NCI-H128 (cell line): Measurements from ENCODE around the gene OR2T8.
"Not testable (repeated sequence)": the region's sequence is repeated elsewhere in the genome, so short reads cannot be mapped to it uniquely, and the experiment has no call there.

Experiments
- DNase-seq: peaks from one replicate; lab custom pipeline; 2025; ENCODE audit not compliant: unreplicated experiment; lab: John Stamatoyannopoulos, UW

The OR2T8 gene, protein sequence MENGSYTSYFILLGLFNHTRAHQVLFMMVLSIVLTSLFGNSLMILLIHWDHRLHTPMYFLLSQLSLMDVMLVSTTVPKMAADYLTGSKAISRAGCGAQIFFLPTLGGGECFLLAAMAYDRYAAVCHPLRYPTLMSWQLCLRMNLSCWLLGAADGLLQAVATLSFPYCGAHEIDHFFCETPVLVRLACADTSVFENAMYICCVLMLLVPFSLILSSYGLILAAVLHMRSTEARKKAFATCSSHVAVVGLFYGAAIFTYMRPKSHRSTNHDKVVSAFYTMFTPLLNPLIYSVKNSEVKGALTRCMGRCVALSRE

DNA sequence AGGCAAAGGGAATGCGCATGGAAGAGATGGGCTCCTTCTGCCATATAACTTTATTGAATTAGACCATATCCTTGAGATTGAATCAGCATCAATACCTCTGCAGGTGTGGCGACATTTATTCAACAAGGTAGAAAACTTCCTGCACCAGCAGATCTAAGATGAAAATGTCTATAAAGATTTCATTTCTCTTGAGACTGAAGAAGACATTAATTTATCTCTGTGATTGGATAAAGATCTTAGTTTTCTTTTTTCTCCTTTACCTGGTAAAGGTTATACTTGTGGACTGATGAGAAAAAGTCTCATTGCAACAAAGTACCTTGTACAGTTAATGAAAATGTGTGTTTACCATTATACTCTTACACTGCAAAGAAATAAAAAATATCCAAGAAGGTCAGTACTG, at the start of gene OR2T8:
Gene OR2T8 (plus strand): TSS at position 301 of the 400 bp plus-strand sequence. CDS start 766 bp downstream, outside the sequence.
- no peak for DNase-seq

DNA sequence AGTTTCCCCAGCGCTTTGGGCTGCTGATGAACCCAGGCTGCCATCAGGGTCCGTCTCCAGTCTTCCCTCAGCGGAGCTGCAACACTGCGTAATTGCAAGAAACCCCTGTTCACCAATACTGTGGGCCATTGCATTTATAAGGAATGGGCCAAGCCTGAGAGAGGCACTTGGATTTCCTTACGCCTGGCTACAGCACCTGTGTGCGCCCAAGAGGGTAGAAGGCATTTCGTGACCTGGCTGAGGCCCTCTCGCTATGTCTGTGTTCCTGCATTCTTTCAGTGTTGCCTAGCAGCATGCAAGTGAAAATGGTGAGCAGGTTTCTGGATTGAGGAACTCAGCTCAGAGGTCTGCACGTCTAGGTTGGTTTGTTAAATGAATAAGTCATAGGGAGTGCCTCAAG, 36.7 kb upstream of the OR2T8 start:
- no peak for DNase-seq

DNA sequence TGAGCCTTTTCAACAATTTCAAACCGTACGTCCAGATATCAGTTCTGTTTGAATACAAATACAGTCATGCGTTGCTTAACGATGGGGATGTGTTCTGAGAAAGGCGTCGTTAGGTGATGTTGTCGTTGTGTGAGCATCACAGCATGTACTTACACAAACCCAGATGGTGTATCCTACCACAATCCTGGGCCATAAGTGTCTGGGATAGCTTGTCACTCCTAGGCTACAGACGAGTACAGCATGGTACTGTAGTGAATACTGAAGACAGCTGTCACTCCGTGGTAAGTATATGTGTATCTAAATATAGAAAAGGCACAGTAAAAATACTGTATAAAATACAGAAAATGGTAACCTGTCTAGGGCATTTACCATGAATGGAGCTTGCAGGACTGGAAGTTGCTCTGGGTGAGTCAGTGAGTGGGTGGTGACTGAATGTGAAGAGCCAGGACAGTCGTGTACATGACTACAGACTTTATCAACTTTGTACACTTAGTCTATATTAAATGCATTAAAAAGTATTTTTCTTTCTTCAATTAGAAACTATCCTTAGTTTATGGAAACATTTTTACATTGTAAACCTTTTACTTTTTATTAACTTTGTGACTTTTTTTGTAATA, 35.1 kb upstream of the OR2T8 start:
- no peak for DNase-seq

DNA sequence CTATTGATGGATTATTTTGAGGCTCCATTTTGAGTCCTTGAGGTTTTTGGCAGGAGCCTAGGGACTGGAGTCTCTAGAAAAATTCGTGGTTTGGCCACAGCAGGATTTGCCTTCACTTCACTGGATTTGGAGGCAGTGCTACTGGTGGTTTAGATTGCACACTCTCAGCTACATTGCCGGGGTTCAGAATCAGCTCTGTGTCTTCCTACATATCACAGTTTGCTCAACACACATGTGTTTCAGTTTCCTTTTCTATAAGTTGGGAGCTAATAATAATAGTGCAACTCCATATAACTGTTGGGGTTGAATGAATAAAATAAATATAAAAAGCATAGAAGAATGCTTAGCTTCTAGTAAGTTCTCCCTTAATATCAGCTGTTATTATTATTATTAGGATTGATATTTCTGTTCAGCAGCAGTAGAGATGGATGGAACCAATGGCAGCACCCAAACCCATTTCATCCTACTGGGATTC, 24.9 kb upstream of the OR2T8 start, which contains the start of gene OR2W3:
Gene OR2W3 (plus strand): TSS at position 425 of the 475 bp plus-strand sequence. CDS start 0 bp downstream, at position 425.
- DNase-seq, result no peak

DNA sequence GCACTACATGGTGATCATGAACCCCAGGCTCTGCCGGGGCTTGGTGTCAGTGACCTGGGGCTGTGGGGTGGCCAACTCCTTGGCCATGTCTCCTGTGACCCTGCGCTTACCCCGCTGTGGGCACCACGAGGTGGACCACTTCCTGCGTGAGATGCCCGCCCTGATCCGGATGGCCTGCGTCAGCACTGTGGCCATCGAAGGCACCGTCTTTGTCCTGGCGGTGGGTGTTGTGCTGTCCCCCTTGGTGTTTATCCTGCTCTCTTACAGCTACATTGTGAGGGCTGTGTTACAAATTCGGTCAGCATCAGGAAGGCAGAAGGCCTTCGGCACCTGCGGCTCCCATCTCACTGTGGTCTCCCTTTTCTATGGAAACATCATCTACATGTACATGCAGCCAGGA, 24.1 kb upstream of the OR2T8 start:
- no peak for DNase-seq

DNA sequence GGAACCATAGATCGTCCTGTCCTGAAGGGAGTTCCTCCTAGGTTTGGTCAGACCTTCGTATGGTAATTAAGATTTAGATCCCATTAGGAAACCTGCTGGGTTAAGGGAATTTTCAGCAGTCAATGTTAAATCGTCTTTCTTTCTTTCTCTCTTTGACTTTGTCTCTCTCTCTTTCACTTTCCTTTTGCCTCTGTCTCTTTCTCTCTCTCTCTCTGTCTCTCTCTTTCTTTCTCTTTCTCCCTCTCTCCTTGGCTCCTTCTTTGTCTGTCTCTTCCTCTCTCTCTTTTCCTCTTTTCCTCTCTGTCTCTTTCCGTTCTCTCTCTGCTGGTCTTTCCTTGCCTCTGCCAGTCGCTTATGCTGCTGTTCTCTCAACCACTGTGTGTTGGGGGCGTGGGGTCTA, 15.9 kb upstream of the OR2T8 start:
- no peak for DNase-seq

DNA sequence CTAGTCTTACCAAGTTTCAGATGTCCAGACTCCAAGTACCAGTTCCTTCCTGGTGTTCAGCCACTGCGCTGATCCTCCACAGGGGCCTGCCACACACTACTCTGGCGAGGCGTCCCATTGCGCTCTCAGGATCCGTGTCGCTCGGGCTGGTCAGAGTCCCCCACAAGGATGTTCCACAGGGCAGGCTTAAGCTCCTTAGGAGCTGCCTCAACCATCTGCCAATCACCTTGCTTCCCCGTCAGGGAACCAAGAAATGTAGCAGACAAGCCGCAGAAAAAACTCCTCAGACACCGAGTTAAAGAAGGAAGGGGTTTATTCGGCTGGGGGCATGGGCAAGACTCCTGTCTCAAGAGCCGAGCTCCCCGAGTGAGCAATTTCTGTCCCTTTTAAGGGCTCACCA, 14.9 kb upstream of the OR2T8 start:
- no peak for DNase-seq

DNA sequence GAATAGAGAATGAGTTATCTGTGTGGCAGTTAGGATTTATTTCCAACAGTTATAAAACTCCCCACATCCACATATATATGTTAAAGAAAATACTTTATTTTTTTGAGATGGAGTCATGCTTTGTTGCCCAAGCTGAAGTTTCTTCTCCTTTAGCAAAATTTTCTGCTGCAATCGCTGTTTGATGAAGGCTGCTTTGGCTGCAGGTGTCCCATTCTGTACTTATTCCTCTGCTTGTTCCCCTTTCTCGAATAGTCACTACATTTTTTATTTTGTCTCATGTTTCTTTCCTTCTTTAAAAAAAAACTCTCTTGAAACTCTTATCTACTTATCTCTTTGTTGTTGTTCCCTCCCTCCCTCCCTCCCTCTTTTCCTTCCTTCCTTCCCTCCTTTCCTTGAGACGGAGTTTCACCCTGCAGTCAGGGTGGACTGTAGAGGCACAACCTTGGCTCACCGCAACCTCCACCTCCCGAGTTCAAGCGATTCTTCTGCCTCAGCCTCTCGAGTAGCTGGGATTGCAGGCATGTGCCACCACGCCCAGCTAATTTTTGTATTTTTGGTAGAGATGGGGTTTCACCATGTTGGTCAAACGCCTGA, 14.0 kb upstream of the OR2T8 start:
- no peak for DNase-seq

DNA sequence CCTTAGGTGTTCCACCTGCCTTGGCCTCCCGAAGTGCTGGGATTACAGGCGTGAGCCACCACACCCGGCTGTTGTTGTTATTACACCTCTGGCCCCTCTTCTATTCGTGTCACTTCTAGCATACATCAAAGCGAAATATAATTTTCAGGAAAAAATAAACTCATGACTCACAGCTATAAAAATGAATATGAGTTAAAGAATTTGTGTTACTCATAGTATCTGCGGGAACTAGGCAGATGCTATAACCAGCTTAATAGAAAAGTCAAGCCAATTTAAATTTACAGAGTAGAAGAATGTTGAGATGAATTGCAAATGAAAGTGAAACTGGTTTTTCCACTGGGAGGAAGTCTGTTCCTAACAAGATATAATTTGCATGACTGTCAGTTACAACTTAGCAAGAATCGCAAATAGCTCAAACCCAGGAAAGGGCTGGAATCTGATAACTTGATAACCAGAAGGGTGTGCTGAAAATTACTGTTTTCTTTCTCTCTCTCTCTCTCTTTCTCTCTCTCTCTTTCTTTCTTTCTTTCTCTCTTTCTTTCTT, 13.5 kb upstream of the OR2T8 start:
- DNase-seq, result no peak

DNA sequence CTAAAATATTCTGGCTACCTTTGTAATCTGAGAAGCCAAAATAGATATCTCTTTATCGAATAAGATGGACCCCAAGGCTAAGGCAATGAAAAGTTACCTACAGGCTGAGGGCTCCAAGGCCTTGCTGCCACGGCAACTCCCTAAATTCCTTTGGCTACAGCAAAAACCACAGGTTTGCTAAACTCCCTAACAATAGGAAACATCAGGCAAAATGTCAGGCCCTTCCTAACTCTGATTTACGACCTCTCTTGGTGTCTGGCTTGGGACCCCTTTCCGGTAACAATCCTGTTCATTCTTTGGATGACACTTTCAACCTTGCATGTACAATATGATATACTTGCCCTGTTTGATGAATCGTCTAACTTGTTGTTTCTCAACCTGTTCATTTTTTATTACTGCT, 11.3 kb upstream of the OR2T8 start:
- DNase-seq, result no peak

DNA sequence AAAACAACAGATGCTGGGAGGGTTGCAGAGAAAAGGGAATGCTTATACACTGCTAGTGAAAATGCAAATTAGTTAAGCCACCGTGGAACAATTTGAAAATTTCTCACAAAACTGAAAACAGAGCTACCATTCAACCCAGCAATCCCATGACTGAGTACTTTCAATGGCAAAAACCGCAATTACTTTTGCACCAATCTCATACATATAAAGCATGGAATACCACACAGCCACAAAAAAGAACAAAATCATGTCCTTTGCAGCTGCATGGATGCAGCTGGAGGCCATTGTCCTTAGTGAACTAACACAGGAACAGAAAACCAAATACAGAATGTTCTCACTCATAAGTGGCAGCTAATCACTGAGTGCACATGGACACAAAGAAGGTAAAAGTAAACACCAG, 6.3 kb upstream of the OR2T8 start:
- no peak for DNase-seq

DNA sequence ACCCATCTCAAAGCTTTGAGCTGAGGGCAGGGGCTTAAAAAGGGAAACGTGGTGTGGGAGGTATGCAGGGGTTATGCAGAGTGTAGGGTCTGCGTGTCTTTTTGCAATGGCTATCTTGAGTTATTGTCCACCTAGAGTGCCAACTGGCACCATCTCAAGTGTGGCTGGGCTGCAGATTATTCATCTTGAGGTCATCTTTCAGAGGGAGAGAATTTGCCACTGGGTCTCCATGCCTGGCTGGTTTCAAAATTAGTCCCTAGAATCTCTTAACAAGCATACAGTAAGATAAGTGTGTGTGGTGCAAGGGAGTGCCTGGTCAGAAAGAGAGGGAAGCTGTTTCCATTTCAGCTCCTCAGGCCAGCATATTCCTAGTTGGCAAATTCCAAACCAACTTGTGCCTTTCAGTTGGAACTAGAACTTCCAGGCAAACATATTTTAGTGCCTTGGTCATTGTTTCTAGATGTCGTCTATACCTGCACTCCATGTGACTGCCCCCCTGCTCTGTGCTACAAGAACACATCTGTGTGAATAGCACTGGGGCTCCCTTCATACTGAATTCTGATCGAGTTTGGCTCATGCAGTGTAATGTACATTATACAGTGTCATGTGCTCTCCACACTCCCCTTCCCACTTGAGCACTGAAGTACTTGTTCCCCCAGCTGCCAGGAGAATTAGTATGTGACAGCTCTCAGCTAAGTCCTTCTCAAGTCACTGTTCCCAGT, 5.0 kb upstream of the OR2T8 start:
- DNase-seq, result no peak

DNA sequence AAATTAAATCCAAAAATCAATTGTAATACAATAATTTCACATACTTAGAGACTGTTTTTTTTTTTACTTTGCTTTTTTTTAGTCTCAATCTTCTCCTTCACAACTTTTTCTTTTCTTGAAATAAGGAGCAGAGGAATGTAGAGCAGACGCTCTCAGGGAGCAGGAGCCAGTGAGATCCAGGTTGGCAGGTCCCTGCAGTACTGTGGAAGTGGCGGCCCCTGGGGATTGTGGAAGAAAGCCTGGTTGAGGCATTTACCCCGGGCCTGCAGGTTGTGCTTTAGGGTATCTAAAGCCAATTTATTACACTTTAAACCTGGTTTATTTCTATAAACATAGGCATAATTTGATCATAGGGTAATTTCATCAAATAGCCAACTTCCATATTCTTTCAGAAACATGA, 3.9 kb downstream of the OR2T8 start:
- DNase-seq, result no peak

DNA sequence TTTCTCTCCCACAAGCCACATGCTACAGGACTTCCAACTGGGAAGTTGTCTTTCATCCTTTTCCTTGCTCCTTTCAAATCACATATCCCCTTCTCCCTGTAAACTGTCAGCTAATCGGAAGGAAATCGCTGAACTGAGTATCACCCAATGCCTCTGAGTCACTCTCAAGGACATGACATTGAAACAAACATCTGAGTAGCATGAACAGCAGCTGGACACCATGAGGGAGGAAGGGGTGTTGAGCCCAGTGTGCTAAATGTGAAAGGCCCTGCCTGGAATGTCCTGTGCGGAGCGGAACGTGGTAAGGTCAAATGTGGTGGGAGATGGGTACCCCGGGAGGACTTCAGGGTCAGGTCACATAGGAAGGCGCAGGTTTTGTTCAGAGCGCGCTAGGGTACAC, 4.8 kb downstream of the OR2T8 start, which contains the start of gene OR2AJ1:
Gene OR2AJ1 (plus strand): TSS at position 22 of the 400 bp plus-strand sequence. CDS start 8,880 bp downstream, outside the sequence.
- DNase-seq, result no peak

DNA sequence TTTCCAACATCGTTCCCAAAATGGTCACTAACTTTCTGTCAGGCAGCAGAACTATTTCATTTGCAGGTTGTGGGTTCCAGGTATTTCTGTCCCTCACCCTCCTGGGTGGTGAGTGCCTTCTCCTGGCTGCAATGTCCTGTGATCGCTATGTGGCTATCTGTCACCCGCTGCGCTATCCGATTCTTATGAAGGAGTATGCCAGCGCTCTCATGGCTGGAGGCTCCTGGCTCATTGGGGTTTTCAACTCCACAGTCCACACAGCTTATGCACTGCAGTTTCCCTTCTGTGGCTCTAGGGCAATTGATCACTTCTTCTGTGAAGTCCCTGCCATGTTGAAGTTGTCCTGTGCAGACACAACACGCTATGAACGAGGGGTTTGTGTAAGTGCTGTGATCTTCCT, 13.9 kb downstream of the OR2T8 start:
- DNase-seq, result no peak

DNA sequence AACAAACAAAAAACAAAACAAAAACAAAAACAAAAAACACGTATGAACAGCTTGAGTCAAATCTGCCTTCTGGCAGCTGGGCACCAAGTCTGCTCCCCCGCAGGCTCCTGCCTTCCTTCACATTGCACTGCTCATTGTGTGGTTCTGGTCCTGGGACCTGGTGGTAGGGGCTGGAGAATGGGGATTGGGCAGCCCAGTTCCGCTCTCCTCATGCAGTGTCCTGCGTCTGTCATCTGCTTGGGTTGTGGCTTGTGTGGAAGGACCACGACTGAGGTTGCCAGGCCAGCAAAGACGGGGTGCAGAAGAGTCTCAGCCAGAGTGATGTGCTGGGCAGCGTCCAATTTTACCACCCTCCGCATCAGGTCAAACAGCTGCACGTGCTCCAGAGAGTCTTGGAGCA, 15.7 kb downstream of the OR2T8 start:
- no peak for DNase-seq

DNA sequence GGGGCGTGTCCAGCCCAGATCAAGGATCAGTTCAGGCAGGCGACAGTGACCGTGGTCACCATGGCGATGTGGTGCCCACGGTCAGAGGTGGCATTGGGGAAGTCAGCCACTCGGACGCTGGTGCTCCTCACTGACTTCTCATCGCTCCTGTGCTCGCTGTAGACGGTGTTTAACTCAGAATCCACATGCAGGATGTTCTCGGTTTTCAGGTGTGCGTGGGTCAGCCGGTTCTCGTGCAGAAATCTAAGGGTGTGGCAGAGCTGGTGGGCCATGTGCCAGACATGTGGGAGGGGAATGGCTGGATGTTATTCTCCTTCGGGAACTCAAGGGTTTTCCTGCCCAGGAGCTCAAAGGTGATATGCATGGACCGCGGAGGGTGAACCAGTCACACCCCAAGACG, 16.4 kb downstream of the OR2T8 start:
- no peak for DNase-seq

DNA sequence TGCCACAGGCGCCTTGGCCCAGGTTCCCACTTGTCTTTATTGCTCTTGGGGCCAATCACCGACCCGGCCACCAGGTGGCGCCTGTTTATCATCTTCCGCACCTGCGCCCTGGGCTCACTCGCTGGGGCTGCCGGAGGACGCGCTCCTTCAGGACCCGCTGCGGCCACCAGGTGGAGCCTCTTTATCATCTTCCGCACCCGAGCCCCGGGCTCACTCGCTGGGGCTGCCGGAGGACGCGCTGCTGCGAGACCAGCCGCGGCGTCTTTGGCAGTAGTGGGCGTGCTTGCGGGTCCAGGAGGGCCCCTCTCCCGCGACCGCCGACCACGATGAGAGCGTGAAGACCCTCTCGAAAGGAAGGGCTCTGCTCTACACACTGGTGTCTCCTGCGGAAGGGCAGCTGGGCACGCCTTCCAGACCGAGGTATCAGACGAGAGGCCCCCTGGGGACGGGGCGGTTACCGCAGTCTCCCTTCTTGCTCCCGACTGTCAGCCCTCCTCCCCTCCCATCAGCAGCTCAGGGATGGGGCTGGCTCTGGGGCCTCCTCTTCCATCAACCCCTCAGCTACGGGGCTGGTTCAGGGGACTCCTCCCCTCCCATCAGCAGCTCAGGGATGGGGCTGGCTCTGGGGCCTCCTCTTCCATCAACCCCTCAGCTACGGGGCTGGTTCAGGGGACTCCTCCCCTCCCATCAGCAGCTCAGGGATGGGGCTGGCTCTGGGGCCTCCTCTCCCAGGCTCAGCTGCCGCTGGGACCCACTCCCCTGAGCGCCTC, 17.1 kb downstream of the OR2T8 start:
- DNase-seq, result not testable (repeated sequence)

DNA sequence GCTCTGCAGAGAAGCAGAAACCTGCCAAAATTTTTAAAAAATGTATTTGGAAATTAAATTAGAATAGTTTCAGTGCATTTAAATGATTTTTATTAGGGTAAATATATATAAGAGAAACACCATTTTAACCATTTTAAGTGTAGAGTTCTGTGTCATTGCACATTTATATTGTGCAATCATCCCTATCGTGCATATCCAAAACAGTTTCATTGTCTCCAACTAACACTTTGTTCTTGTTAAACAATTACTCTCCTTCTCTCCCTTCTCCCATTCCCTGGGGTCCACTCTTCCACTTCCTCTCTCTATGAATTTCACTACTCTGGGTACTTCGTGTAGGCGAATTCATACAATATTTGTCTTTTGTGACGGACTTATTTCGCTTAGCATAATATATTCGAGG, 22.6 kb downstream of the OR2T8 start:
- DNase-seq, result no peak

DNA sequence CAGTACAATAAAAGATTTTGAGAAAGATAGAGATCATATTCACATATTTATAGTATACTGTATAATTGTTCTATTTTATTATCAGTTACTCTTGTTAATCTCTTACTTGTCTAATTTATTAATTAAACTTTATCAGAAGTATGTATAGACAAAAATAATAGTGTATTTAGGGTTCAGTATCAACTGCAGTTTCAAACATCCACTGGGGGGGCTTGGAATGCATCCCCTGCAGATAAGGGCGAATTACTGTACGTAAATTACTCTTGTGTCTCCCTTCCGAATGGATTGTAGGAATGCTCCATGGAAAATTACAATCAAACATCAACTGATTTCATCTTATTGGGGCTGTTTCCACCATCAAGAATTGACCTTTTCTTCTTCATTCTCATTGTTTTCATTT, 28.5 kb downstream of the OR2T8 start, which contains the start of gene OR2L8:
Gene OR2L8 (plus strand): TSS at position 301 of the 400 bp plus-strand sequence. CDS start 0 bp downstream, at position 301.
- DNase-seq, result no peak
